Liver (tissue), 9 donors: ENCODE results near the gene ANP32B. TPM values are rescaled to one million over a fixed set of nuclear protein-coding genes. Genes with fewer than 3 reads are reported as not detected.

Experiments used
- DNase-seq: peaks from one replicate; pipeline ENCODE4 v3.0.0-alpha.2; 2017; ENCODE audit warnings: low spot score
- H3K27ac ChIP-seq, 2 donors: one replicate each; pipeline ENCODE4 v1.7.0; 2013; ENCODE audit warnings: inconsistent platforms in 2 of 2, low read length in 2 of 2, control low read depth in 1 of 2, low read depth in 1 of 2, mild to moderate bottlenecking in 1 of 2
- H3K27me3 ChIP-seq, 4 donors: one replicate each; pipeline versions ENCODE4 v1.6.1 to v1.7.0; 2013; ENCODE audit warnings: low read length in 3 of 4, inconsistent platforms in 1 of 4, mild to moderate bottlenecking in 1 of 4, moderate library complexity in 1 of 4; ENCODE audit not compliant: control insufficient read depth in 4 of 4, insufficient read depth in 4 of 4
- H3K36me3 ChIP-seq, 4 donors: one replicate each; pipeline versions ENCODE4 v1.6.1 to v1.7.0; 2013; ENCODE audit warnings: low read length in 3 of 4, mild to moderate bottlenecking in 3 of 4, low read depth in 1 of 4, moderate library complexity in 1 of 4; ENCODE audit not compliant: control insufficient read depth in 4 of 4, insufficient read depth in 3 of 4
- H3K4me1 ChIP-seq, 4 donors: one replicate each; pipeline versions ENCODE4 v1.6.1 to v1.7.0; 2013; ENCODE audit warnings: low read length in 3 of 4, mild to moderate bottlenecking in 3 of 4, moderate library complexity in 1 of 4; ENCODE audit not compliant: control insufficient read depth in 4 of 4, insufficient read depth in 4 of 4
- H3K4me3 ChIP-seq, 3 donors: one replicate each; pipeline versions ENCODE4 v1.6.1 to v1.7.0; 2013; ENCODE audit warnings: low read length in 3 of 3, control low read depth in 1 of 3, low read depth in 1 of 3, mild to moderate bottlenecking in 1 of 3
- H3K9ac ChIP-seq, 2 donors: one replicate each; pipeline ENCODE4 v1.7.0; 2013; ENCODE audit warnings: low read length in 2 of 2, mild to moderate bottlenecking in 2 of 2, moderate library complexity in 2 of 2, control low read depth in 1 of 2, low read depth in 1 of 2
- H3K9me3 ChIP-seq, 4 donors: one replicate each; pipeline versions ENCODE4 v1.6.1 to v1.7.0; 2013; ENCODE audit warnings: low read length in 3 of 4; ENCODE audit not compliant: control insufficient read depth in 4 of 4
- EGR1 ChIP-seq, 2 donors: IDR thresholded peaks; 2 replicates each; pipeline ENCODE4 v1.6.1; 2016 to 2018; ENCODE audit warnings: antibody characterized with exemption in 2 of 2, low read depth in 2 of 2
- FOXA1 ChIP-seq: IDR thresholded peaks from 2 replicates; pipeline ENCODE4 v1.6.1; 2016; ENCODE audit warnings: antibody characterized with exemption
- FOXA2 ChIP-seq: IDR thresholded peaks from 2 replicates; pipeline ENCODE4 v1.6.1; 2016; ENCODE audit warnings: antibody characterized with exemption
- GABPA ChIP-seq, 2 donors: IDR thresholded peaks in 1 of 2; conservative IDR thresholded peaks in 1 of 2; 2 replicates each; pipeline ENCODE4 v1.6.1; 2016; ENCODE audit warnings: antibody characterized with exemption in 2 of 2, mild to moderate bottlenecking in 1 of 2, moderate library complexity in 1 of 2
- HNF4A ChIP-seq, 2 donors: conservative IDR thresholded peaks; 2 replicates each; pipeline ENCODE4 v1.6.1; 2016; ENCODE audit warnings: antibody characterized with exemption in 2 of 2, mild to moderate bottlenecking in 2 of 2
- HNF4G ChIP-seq: IDR thresholded peaks from 2 replicates; pipeline ENCODE4 v1.6.1; 2016; ENCODE audit warnings: antibody characterized with exemption
- JUND ChIP-seq, 2 donors: IDR thresholded peaks; 2 replicates each; pipeline ENCODE4 v1.6.1; 2016; ENCODE audit warnings: antibody characterized with exemption in 2 of 2
- MAX ChIP-seq: IDR thresholded peaks from 2 replicates; pipeline ENCODE4 v1.6.1; 2016; ENCODE audit warnings: antibody characterized with exemption
- NR2F2 ChIP-seq: IDR thresholded peaks from 2 replicates; pipeline ENCODE4 v1.6.1; 2016; ENCODE audit warnings: antibody characterized with exemption
- RAD21 ChIP-seq, 2 donors: IDR thresholded peaks; 2 replicates each; pipeline ENCODE4 v1.6.1; 2016; ENCODE audit warnings: antibody characterized with exemption in 2 of 2, mild to moderate bottlenecking in 2 of 2
- RXRA ChIP-seq, 2 donors: IDR thresholded peaks; 2 replicates each; pipeline ENCODE4 v1.6.1; 2017 to 2018; ENCODE audit warnings: antibody characterized with exemption in 2 of 2, mild to moderate bottlenecking in 1 of 2
- SP1 ChIP-seq: IDR thresholded peaks from 2 replicates; pipeline ENCODE4 v1.6.1; 2018; ENCODE audit warnings: antibody characterized with exemption, mild to moderate bottlenecking
- TAF1 ChIP-seq: conservative IDR thresholded peaks from 2 replicates; pipeline ENCODE4 v1.6.1; 2016; ENCODE audit warnings: antibody characterized with exemption, mild to moderate bottlenecking
- YY1 ChIP-seq: IDR thresholded peaks from 2 replicates; pipeline ENCODE4 v1.6.1; 2016; ENCODE audit warnings: antibody characterized with exemption, mild to moderate bottlenecking
- polyA plus RNA-seq, 2 donors: library from polyadenylated mRNA; stranded (reverse) in 1 of 2; unstranded in 1 of 2; fragments of 200-250 nt in 1 of 2; fragments of >200 nt in 1 of 2; fragmentation: Nextera tagmentation in 1 of 2; extraction: Ambion mirVana in 1 of 2; gene quantifications; one replicate each; pipeline versions ENCODE4 v1.2.1 to v1.2.3, GENCODE V29; 2013 to 2015
- total RNA-seq, 2 donors: library from RNA; depleted of rRNA; stranded (reverse); fragments of >200 nt; gene quantifications; one replicate each; pipeline ENCODE4 v1.2.3, GENCODE V29; 2014
- TF ChIP-seq, protein P1 (sequence below): fragments of 150-350 bp; IDR thresholded peaks from 2 replicates; pipeline ENCODE4 v1.5.1; 2017; ENCODE audit warnings: improper control_type of control experiment, low read depth, low read length; ENCODE audit not compliant: missing input control
- TF ChIP-seq, protein P2 (sequence below): IDR thresholded peaks from 2 replicates; pipeline ENCODE4 v1.6.1; 2016; ENCODE audit warnings: antibody characterized with exemption
- TF ChIP-seq, protein P3 (sequence below): IDR thresholded peaks from 2 replicates; pipeline ENCODE4 v1.6.1; 2016; ENCODE audit warnings: antibody characterized with exemption, mild to moderate bottlenecking
- TF ChIP-seq, protein P4 (sequence below): IDR thresholded peaks from 2 replicates; pipeline ENCODE4 v1.6.1; 2016; ENCODE audit warnings: antibody characterized with exemption
- donor health status: healthy.
- donor health status: healthy.
- donor health status: healthy.
- donor health status: healthy.
- donor health status: healthy.

Gene ANP32B
- total and polyA plus RNA-seq, 4 donors, result 4.0 to 39.4 (median 27.0) TPM

GRCh38 chr9:97954550-97954989 lies 28.6 kb upstream of the ANP32B start:
- no peak overlapping the region for H3K9ac ChIP-seq
- no peaks in the 10 kb centered on the region for H3K27me3 ChIP-seq
- no peak overlapping the region for H3K27ac ChIP-seq
- H3K4me1 ChIP-seq, result no peaks in the 10 kb centered on the region
- DNase-seq, result peak; percentile 68
- no peak for TF ChIP-seq JUND (IDR thresholded peaks at IDR 0.05)
- TF ChIP-seq, protein P1, sequence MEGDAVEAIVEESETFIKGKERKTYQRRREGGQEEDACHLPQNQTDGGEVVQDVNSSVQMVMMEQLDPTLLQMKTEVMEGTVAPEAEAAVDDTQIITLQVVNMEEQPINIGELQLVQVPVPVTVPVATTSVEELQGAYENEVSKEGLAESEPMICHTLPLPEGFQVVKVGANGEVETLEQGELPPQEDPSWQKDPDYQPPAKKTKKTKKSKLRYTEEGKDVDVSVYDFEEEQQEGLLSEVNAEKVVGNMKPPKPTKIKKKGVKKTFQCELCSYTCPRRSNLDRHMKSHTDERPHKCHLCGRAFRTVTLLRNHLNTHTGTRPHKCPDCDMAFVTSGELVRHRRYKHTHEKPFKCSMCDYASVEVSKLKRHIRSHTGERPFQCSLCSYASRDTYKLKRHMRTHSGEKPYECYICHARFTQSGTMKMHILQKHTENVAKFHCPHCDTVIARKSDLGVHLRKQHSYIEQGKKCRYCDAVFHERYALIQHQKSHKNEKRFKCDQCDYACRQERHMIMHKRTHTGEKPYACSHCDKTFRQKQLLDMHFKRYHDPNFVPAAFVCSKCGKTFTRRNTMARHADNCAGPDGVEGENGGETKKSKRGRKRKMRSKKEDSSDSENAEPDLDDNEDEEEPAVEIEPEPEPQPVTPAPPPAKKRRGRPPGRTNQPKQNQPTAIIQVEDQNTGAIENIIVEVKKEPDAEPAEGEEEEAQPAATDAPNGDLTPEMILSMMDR, result peak; percentile 63
- TF ChIP-seq YY1, result no peak
- TF ChIP-seq GABPA (IDR thresholded peaks at IDR 0.05 in 1 of 2, conservative IDR thresholded peaks at IDR 0.05 in 1 of 2), result no peak
- TF ChIP-seq, protein P2, sequence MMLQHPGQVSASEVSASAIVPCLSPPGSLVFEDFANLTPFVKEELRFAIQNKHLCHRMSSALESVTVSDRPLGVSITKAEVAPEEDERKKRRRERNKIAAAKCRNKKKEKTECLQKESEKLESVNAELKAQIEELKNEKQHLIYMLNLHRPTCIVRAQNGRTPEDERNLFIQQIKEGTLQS, result no peak
- TF ChIP-seq HNF4G, result no peak
- no peak for TF ChIP-seq FOXA2
- no peak for TF ChIP-seq NR2F2
- no peak for TF ChIP-seq TAF1
- TF ChIP-seq RAD21 (IDR thresholded peaks at IDR 0.05), result peak; percentile 73 to 82
- TF ChIP-seq, protein P3, sequence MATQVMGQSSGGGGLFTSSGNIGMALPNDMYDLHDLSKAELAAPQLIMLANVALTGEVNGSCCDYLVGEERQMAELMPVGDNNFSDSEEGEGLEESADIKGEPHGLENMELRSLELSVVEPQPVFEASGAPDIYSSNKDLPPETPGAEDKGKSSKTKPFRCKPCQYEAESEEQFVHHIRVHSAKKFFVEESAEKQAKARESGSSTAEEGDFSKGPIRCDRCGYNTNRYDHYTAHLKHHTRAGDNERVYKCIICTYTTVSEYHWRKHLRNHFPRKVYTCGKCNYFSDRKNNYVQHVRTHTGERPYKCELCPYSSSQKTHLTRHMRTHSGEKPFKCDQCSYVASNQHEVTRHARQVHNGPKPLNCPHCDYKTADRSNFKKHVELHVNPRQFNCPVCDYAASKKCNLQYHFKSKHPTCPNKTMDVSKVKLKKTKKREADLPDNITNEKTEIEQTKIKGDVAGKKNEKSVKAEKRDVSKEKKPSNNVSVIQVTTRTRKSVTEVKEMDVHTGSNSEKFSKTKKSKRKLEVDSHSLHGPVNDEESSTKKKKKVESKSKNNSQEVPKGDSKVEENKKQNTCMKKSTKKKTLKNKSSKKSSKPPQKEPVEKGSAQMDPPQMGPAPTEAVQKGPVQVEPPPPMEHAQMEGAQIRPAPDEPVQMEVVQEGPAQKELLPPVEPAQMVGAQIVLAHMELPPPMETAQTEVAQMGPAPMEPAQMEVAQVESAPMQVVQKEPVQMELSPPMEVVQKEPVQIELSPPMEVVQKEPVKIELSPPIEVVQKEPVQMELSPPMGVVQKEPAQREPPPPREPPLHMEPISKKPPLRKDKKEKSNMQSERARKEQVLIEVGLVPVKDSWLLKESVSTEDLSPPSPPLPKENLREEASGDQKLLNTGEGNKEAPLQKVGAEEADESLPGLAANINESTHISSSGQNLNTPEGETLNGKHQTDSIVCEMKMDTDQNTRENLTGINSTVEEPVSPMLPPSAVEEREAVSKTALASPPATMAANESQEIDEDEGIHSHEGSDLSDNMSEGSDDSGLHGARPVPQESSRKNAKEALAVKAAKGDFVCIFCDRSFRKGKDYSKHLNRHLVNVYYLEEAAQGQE, result no peak
- TF ChIP-seq HNF4A (conservative IDR thresholded peaks at IDR 0.05), result no peak
- TF ChIP-seq EGR1 (IDR thresholded peaks at IDR 0.05; ENCODE audit: low read depth in 2 of 2), result no peak
- TF ChIP-seq, protein P4, sequence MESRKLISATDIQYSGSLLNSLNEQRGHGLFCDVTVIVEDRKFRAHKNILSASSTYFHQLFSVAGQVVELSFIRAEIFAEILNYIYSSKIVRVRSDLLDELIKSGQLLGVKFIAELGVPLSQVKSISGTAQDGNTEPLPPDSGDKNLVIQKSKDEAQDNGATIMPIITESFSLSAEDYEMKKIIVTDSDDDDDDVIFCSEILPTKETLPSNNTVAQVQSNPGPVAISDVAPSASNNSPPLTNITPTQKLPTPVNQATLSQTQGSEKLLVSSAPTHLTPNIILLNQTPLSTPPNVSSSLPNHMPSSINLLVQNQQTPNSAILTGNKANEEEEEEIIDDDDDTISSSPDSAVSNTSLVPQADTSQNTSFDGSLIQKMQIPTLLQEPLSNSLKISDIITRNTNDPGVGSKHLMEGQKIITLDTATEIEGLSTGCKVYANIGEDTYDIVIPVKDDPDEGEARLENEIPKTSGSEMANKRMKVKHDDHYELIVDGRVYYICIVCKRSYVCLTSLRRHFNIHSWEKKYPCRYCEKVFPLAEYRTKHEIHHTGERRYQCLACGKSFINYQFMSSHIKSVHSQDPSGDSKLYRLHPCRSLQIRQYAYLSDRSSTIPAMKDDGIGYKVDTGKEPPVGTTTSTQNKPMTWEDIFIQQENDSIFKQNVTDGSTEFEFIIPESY, result no peak
- no peak for TF ChIP-seq FOXA1
- TF ChIP-seq SP1, result no peak
- TF ChIP-seq RXRA (IDR thresholded peaks at IDR 0.05), result peak; percentile 11 to 54
- TF ChIP-seq MAX, result no peak
- H3K4me3 ChIP-seq, result no peak overlapping the region
- H3K9me3 ChIP-seq, result no peaks in the 10 kb centered on the region
- H3K36me3 ChIP-seq, result no peaks in the 10 kb centered on the region

- TF ChIP-seq MAX (no peak), YY1 (no peak), EGR1 (IDR thresholded peaks at IDR 0.05; ENCODE audit: low read depth in 2 of 2) (no peak), HNF4A (conservative IDR thresholded peaks at IDR 0.05) (no peak), HNF4G (no peak), GABPA (IDR thresholded peaks at IDR 0.05 in 1 of 2, conservative IDR thresholded peaks at IDR 0.05 in 1 of 2) (no peak), JUND (IDR thresholded peaks at IDR 0.05) (no peak), RAD21 (IDR thresholded peaks at IDR 0.05) (no peak)
- TF ChIP-seq, protein P2, result no peak
- TF ChIP-seq, protein P1, result no peak
- DNase-seq, result no peak
- no peaks in the 10 kb centered on the region for H3K9me3 ChIP-seq
- no peak overlapping the region for H3K4me3 ChIP-seq
- H3K4me1 ChIP-seq, result no peaks in the 10 kb centered on the region
- H3K27ac ChIP-seq, result no peak overlapping the region
- no peak overlapping the region for H3K9ac ChIP-seq
- H3K27me3 ChIP-seq, result no peaks in the 10 kb centered on the region
- no peaks in the 10 kb centered on the region for H3K36me3 ChIP-seq
Observed at GRCh38 chr9:97956331-97956730, 26.8 kb upstream of the ANP32B start.
